ENCODE data around the gene WWOX. TPM values are rescaled to one million over a fixed set of nuclear protein-coding genes. Genes with fewer than 3 reads are reported as not detected.

Gene WWOX
- polyA plus RNA-seq, 2 of the 4 experiments (the other 2 are of a cell fraction): 16.0 to 17.2 TPM

DNA sequence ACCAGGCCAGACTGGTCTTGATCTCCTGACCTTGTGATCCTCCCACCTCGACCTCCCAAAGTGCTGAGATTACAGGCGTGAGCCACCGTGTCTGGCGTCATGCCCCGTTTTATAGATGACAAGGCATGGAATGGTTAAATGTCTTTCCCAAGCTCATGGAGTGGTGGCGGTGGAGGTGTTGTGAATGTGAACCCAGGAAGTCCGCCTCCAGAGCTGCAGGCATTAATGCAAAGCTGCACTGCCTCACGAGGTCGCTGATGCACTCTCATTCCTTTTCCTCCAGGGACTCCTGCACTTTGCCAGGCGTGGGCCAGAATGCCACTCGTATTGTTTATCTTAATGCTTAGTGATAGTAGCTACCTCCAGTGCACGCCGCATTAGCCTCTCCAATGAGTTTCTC, 149.6 kb downstream of the WWOX start:
- POLR2A ChIA-PET: no interaction called here
- H3K27ac ChIP-seq: no peak overlapping the region
- no peak for TF ChIP-seq HOXB5 (CRISPR knock-in tag; IDR thresholded peaks at IDR 0.05)
- peak in 1 of 2 experiments; percentile 27; a peak in 1 of 5 replicates for TF ChIP-seq RAD21 (conservative IDR thresholded peaks at IDR 0.05 in 1 of 2, IDR thresholded peaks at IDR 0.05 in 1 of 2)
- TF ChIP-seq POLR2A (IDR thresholded peaks at IDR 0.05; ENCODE audit: low read length): no peak
- no peak overlapping the region for H3K4me2 ChIP-seq
- H3K4me3 ChIP-seq: no peak overlapping the region
- DNase-seq (ENCODE audit: low read depth in 1 of 2, low spot score in 1 of 2) (peak in 1 of 2 experiments; percentile 12), ATAC-seq (peak in 1 of 2 experiments; percentile 59; a peak in 3 of 6 replicates), FAIRE-seq (no peak)
- no peaks in the 10 kb centered on the region for H3K9me3 ChIP-seq
- CTCF ChIA-PET: no interaction called here
- WGBS (ENCODE audit: missing lambda C conversion rate): 72% methylated on average over 13 of the region's 13 CpGs
- H3K4me1 ChIP-seq: no peaks in the 10 kb centered on the region

DNA sequence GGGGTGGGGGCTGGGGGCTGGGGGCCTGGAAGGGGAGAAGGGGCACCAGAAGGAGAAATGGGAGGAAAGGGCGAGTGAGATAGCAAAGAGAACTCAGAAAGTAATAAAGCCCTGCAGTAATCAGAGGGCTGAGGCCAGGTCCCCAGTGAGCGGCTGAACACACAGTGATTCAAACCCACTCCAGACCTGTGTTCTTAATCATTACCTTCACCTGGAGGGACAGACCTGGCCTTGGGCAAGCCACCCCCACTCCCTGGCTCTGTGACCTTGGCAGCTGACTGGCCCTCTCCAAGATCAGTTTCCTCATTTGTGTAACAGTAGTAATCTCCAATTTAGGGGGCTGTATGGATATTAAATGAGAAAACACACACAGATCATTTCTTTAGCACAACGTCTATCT, 150.4 kb downstream of the WWOX start:
- Histone ChIP-seq H3K27ac (no peak overlapping the region), H3K9me3 (no peaks in the 10 kb centered on the region), H3K4me3 (no peak overlapping the region), H3K4me1 (no peaks in the 10 kb centered on the region), H3K4me2 (no peak overlapping the region)
- CTCF ChIA-PET: no interaction called here
- no peak for TF ChIP-seq RAD21 (conservative IDR thresholded peaks at IDR 0.05 in 1 of 2, IDR thresholded peaks at IDR 0.05 in 1 of 2)
- no peak for TF ChIP-seq CEBPB (IDR thresholded peaks at IDR 0.05)
- no peak for TF ChIP-seq ESRRA (IDR thresholded peaks at IDR 0.05; ENCODE audit: borderline replicate concordance, low read length)
- TF ChIP-seq NR3C1 (IDR thresholded peaks at IDR 0.05): no peak
- no peak for TF ChIP-seq JUNB (IDR thresholded peaks at IDR 0.05)
- no peak for TF ChIP-seq TP53 (CRISPR knock-in tag; IDR thresholded peaks at IDR 0.05)
- no peak for TF ChIP-seq CBX8 (IDR thresholded peaks at IDR 0.05)
- TF ChIP-seq HOXA7 (CRISPR knock-in tag; IDR thresholded peaks at IDR 0.05): no peak
- no peak for TF ChIP-seq EP300 (IDR thresholded peaks at IDR 0.05)
- TF ChIP-seq FOSB (CRISPR knock-in tag; IDR thresholded peaks at IDR 0.05): no peak
- TF ChIP-seq MAZ (IDR thresholded peaks at IDR 0.05; ENCODE audit: borderline replicate concordance, low read depth, low read length): no peak
- DNase-seq (ENCODE audit: low read depth in 1 of 2, low spot score in 1 of 2) (no peak), FAIRE-seq (no peak), ATAC-seq (no peak)
- POLR2A ChIA-PET: no interaction called here
- 82% methylated on average over 3 of the region's 3 CpGs for WGBS (ENCODE audit: missing lambda C conversion rate)

DNA sequence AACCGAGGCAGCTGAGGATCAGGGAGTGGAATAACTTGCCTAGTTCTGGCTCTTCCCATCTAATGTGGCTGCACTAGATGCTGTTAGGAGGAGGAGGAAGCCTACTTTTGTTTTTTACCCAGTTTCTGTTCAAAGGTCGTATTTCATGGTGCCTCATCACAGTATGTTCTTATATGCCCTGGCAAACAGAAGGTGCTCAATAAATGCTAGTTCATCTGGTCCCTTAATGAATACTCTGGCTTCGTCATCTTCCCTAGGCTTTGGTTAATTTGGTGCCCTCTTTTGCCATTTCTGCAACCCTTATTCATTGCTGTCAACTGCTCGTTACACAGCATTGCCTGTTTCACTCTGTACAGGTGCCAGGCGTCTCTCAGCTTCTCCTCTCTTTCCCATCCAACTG, 151.7 kb downstream of the WWOX start:
- whole genome bisulfite sequencing (ENCODE audit: missing lambda C conversion rate): 75% methylated on average over 5 of the region's 5 CpGs
- Histone ChIP-seq H3K4me2 (no peak overlapping the region), H3K9me3 (no peaks in the 10 kb centered on the region), H3K4me3 (no peak overlapping the region), H3K27ac (no peak overlapping the region), H3K4me1 (no peaks in the 10 kb centered on the region)
- DNase-seq (ENCODE audit: low read depth in 1 of 2, low spot score in 1 of 2) (no peak), FAIRE-seq (no peak), ATAC-seq (no peak)
- POLR2A ChIA-PET: no interaction called here
- no peak for TF ChIP-seq KDM5A (IDR thresholded peaks at IDR 0.05)
- CTCF ChIA-PET: no interaction called here

DNA sequence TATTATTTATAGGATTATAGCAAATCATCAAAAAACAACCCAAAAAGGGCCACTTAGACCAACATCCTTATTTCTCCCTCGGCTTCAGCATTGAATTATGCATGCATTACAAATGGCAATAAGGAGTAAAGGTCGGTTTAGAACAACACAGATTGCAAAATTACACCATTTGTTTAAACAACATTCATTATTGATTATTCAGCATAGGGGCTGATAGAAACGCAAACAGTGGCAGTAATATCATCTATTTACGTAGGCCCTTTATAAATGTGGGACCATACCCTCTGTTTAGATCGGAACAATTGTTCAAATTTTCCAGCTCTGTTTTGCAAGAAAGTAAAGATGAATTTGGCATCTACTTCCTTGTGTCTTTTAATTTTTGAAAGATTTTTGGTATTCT, 153.3 kb downstream of the WWOX start:
- no peak overlapping the region for H3K27ac ChIP-seq
- whole genome bisulfite sequencing (ENCODE audit: missing lambda C conversion rate): 76% methylated on average over 5 of the region's 5 CpGs
- no peaks in the 10 kb centered on the region for H3K9me3 ChIP-seq
- DNase-seq (ENCODE audit: low read depth in 1 of 2, low spot score in 1 of 2) (no peak), FAIRE-seq (no peak), ATAC-seq (no peak)
- H3K4me1 ChIP-seq: no peaks in the 10 kb centered on the region
- ChIA-PET POLR2A (no interaction called here), CTCF (no interaction called here)
- H3K4me2 ChIP-seq: no peak overlapping the region
- H3K4me3 ChIP-seq: no peak overlapping the region
- TF ChIP-seq, protein P1, sequence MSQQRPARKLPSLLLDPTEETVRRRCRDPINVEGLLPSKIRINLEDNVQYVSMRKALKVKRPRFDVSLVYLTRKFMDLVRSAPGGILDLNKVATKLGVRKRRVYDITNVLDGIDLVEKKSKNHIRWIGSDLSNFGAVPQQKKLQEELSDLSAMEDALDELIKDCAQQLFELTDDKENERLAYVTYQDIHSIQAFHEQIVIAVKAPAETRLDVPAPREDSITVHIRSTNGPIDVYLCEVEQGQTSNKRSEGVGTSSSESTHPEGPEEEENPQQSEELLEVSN (IDR thresholded peaks at IDR 0.05; ENCODE audit: borderline replicate concordance, low read depth): no peak
- TF ChIP-seq, protein P2, sequence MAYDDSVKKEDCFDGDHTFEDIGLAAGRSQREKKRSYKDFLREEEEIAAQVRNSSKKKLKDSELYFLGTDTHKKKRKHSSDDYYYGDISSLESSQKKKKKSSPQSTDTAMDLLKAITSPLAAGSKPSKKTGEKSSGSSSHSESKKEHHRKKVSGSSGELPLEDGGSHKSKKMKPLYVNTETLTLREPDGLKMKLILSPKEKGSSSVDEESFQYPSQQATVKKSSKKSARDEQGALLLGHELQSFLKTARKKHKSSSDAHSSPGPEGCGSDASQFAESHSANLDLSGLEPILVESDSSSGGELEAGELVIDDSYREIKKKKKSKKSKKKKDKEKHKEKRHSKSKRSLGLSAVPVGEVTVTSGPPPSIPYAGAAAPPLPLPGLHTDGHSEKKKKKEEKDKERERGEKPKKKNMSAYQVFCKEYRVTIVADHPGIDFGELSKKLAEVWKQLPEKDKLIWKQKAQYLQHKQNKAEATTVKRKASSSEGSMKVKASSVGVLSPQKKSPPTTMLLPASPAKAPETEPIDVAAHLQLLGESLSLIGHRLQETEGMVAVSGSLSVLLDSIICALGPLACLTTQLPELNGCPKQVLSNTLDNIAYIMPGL (CRISPR knock-in tag; IDR thresholded peaks at IDR 0.05; ENCODE audit: borderline replicate concordance): no peak
- no peak for TF ChIP-seq SREBF2 (IDR thresholded peaks at IDR 0.05)
- no peak for TF ChIP-seq HEYL (CRISPR knock-in tag; IDR thresholded peaks at IDR 0.05)
- TF ChIP-seq MYC (IDR thresholded peaks at IDR 0.05; ENCODE audit: borderline replicate concordance, low read length): no peak
- TF ChIP-seq FOSL2 (IDR thresholded peaks at IDR 0.05): no peak
- TF ChIP-seq FOSL2 (CRISPR knock-in tag; IDR thresholded peaks at IDR 0.05): no peak
- TF ChIP-seq ZFP36 (IDR thresholded peaks at IDR 0.05; ENCODE audit: borderline replicate concordance, partially characterized antibody): no peak
- TF ChIP-seq, protein P3, sequence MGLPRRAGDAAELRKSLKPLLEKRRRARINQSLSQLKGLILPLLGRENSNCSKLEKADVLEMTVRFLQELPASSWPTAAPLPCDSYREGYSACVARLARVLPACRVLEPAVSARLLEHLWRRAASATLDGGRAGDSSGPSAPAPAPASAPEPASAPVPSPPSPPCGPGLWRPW (IDR thresholded peaks at IDR 0.05): no peak
- no peak for TF ChIP-seq RCOR1 (IDR thresholded peaks at IDR 0.05; ENCODE audit: low read depth, low read length)
- no peak for TF ChIP-seq GATA3 (IDR thresholded peaks at IDR 0.05; ENCODE audit: borderline replicate concordance)
- TF ChIP-seq, protein P4, sequence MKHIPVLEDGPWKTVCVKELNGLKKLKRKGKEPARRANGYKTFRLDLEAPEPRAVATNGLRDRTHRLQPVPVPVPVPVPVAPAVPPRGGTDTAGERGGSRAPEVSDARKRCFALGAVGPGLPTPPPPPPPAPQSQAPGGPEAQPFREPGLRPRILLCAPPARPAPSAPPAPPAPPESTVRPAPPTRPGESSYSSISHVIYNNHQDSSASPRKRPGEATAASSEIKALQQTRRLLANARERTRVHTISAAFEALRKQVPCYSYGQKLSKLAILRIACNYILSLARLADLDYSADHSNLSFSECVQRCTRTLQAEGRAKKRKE (CRISPR knock-in tag; IDR thresholded peaks at IDR 0.05; ENCODE audit: low read depth): no peak
- TF ChIP-seq POLR2AphosphoS2 (conservative IDR thresholded peaks at IDR 0.05; ENCODE audit: low read length): no peak
- TF ChIP-seq, protein P5, sequence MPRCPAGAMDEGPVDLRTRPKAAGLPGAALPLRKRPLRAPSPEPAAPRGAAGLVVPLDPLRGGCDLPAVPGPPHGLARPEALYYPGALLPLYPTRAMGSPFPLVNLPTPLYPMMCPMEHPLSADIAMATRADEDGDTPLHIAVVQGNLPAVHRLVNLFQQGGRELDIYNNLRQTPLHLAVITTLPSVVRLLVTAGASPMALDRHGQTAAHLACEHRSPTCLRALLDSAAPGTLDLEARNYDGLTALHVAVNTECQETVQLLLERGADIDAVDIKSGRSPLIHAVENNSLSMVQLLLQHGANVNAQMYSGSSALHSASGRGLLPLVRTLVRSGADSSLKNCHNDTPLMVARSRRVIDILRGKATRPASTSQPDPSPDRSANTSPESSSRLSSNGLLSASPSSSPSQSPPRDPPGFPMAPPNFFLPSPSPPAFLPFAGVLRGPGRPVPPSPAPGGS (IDR thresholded peaks at IDR 0.05): no peak
- no peak for TF ChIP-seq PHF8 (IDR thresholded peaks at IDR 0.05; ENCODE audit: borderline replicate concordance, low read depth)
- no peak for TF ChIP-seq FOSB (CRISPR knock-in tag; IDR thresholded peaks at IDR 0.05)
- TF ChIP-seq KDM5A (IDR thresholded peaks at IDR 0.05): no peak
- TF ChIP-seq RFX5 (IDR thresholded peaks at IDR 0.05): no peak
- TF ChIP-seq TP53 (CRISPR knock-in tag; IDR thresholded peaks at IDR 0.05): no peak
